Measurements from ENCODE around the gene PLEKHA6. TPM values are rescaled to one million over a fixed set of nuclear protein-coding genes. Genes with fewer than 3 reads are reported as not detected.

Gene PLEKHA6
- polyA plus RNA-seq, 1 donor from 2014 or later: 22.6 TPM

GRCh38 chr1:204382714-204383083, 23.0 kb upstream of the PLEKHA6 start:
- Histone ChIP-seq H3K36me3 (ENCODE audit: insufficient read depth, low read length) (no peaks in the 10 kb centered on the region), H3K9ac (ENCODE audit: low read length) (no peak overlapping the region), H3K27ac (ENCODE audit: low read length) (no peak overlapping the region), H3K27me3 (ENCODE audit: insufficient read depth, low read depth, low read length) (peaks cover 55% of the 10 kb centered on the region), H3K9me2 (ENCODE audit: insufficient read depth, low read length) (no peaks in the 10 kb centered on the region), H2AFZ (ENCODE audit: low read depth, low read length) (no peak overlapping the region), H3K4me3 (ENCODE audit: low read length) (no peak overlapping the region), H3K79me2 (replicated peaks; ENCODE audit: insufficient read depth, low read length) (no peaks in the 10 kb centered on the region), H3K9me3 (ENCODE audit: low read length) (no peaks in the 10 kb centered on the region), H3K4me2 (ENCODE audit: low read length) (no peak overlapping the region), H4K20me1 (ENCODE audit: insufficient read depth) (no peaks in the 10 kb centered on the region), H3F3A (ENCODE audit: insufficient read depth, low read length, poor library complexity, severe bottlenecking) (no peaks in the 10 kb centered on the region)
- TF ChIP-seq CTCF (IDR thresholded peaks at IDR 0.05; ENCODE audit: poor library complexity, severe bottlenecking): no peak
- no peak for TF ChIP-seq RAD21 (conservative IDR thresholded peaks at IDR 0.05)
- no peak for TF ChIP-seq SMC3 (conservative IDR thresholded peaks at IDR 0.05; ENCODE audit: poor library complexity)
- no peak for TF ChIP-seq MXI1 (conservative IDR thresholded peaks at IDR 0.05; ENCODE audit: poor library complexity, severe bottlenecking)
- no peak for TF ChIP-seq EZH2 (IDR thresholded peaks at IDR 0.05; ENCODE audit: borderline replicate concordance, insufficient read depth, low read length, poor library complexity, severe bottlenecking)
- TF ChIP-seq EP300 (conservative IDR thresholded peaks at IDR 0.05; ENCODE audit: poor library complexity, severe bottlenecking): no peak
- TF ChIP-seq POLR2AphosphoS5 (IDR thresholded peaks at IDR 0.05): no peak
- TF ChIP-seq TAF1 (IDR thresholded peaks at IDR 0.05; ENCODE audit: low read depth): no peak
- no peak for TF ChIP-seq REST (IDR thresholded peaks at IDR 0.05; ENCODE audit: borderline replicate concordance)

GRCh38 chr1:204380293-204380831, 20.6 kb upstream of the PLEKHA6 start:
- H3K27me3 ChIP-seq (ENCODE audit: insufficient read depth, low read depth, low read length): peaks cover 76% of the 10 kb centered on the region
- H3K9me2 ChIP-seq (ENCODE audit: insufficient read depth, low read length): no peaks in the 10 kb centered on the region
- H3F3A ChIP-seq (ENCODE audit: insufficient read depth, low read length, poor library complexity, severe bottlenecking): no peaks in the 10 kb centered on the region
- H2AFZ ChIP-seq (ENCODE audit: low read depth, low read length): no peak overlapping the region
- TF ChIP-seq CTCF (IDR thresholded peaks at IDR 0.05; ENCODE audit: poor library complexity, severe bottlenecking): no peak
- no peak overlapping the region for H3K27ac ChIP-seq (ENCODE audit: low read length)
- H3K4me2 ChIP-seq (ENCODE audit: low read length): no peak overlapping the region
- H3K4me3 ChIP-seq (ENCODE audit: low read length): no peak overlapping the region
- no peaks in the 10 kb centered on the region for H3K79me2 ChIP-seq (replicated peaks; ENCODE audit: insufficient read depth, low read length)
- H3K9ac ChIP-seq (ENCODE audit: low read length): no peak overlapping the region
- no peaks in the 10 kb centered on the region for H3K36me3 ChIP-seq (ENCODE audit: insufficient read depth, low read length)
- H4K20me1 ChIP-seq (ENCODE audit: insufficient read depth): no peaks in the 10 kb centered on the region
- no peaks in the 10 kb centered on the region for H3K9me3 ChIP-seq (ENCODE audit: low read length)

Data from neural cell (in vitro differentiated cells).